ENCODE measurements around the gene CYP21A2. TPM values are rescaled to one million over a fixed set of nuclear protein-coding genes. Genes with fewer than 3 reads are reported as not detected.
"Not testable (repeated sequence)": the region's sequence is repeated elsewhere in the genome, so short reads cannot be mapped to it uniquely, and the experiment has no call there.

The CYP21A2 gene
- total RNA-seq, 2 experiments from 2014 or later = 0.43 to 0.72 TPM

- H3K4me3 Mint-ChIP-seq; ATAC-seq (ENCODE audit: low read depth); H3K36me3 Mint-ChIP-seq; H3K4me1 Mint-ChIP-seq; H3K27me3 Mint-ChIP-seq; H3K27ac Mint-ChIP-seq; POLR2A ChIA-PET; H3K9me3 Mint-ChIP-seq; DNase-seq: not testable (repeated sequence)
Measured at GRCh38 chr6:32009537-32009936, 28.7 kb upstream of the CYP21A2 start.

DNA sequence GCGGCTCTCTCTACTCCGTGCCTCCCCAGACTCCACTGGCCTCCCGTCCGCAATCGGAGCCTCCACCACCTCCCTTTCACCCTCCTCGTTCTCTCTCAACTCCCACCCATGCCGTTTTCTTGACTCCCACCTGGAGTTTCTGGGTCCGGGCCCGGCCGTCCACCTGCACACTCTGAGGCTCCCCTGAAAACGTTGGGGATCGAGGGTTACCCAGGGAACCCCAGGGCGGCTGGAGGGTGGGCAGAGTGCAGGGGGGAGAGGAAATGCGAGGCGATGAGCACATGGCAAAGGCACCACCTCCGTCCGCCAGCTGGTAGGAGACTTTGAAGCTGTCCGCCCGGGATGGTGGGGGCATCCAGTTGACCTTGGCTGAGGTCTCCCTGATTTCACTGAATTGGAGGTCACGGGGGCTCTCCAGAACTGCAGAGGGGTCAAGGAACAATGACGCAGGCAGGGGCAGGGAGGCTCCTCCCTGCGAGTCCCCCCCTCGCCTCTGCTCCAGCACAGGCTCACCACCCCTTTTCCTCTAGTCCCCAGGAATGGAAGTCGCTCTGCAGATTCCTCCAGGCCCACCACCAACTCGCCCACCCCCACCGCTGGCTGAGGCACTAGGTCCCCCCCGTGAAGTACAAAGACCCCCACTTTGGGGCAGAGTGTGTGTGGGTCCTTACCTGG, 27.2 kb upstream of the CYP21A2 start:
- H3K36me3 Mint-ChIP-seq; H3K27ac Mint-ChIP-seq; POLR2A ChIA-PET; H3K27me3 Mint-ChIP-seq; DNase-seq; H3K9me3 Mint-ChIP-seq; ATAC-seq (ENCODE audit: low read depth); H3K4me1 Mint-ChIP-seq; H3K4me3 Mint-ChIP-seq: not testable (repeated sequence)

GRCh38 chr6:32012941-32013617, 25.1 kb upstream of the CYP21A2 start:
- H3K4me3 Mint-ChIP-seq; ATAC-seq (ENCODE audit: low read depth); DNase-seq; H3K27me3 Mint-ChIP-seq; POLR2A ChIA-PET; H3K4me1 Mint-ChIP-seq; H3K36me3 Mint-ChIP-seq; H3K9me3 Mint-ChIP-seq; H3K27ac Mint-ChIP-seq: not testable (repeated sequence)

DNA sequence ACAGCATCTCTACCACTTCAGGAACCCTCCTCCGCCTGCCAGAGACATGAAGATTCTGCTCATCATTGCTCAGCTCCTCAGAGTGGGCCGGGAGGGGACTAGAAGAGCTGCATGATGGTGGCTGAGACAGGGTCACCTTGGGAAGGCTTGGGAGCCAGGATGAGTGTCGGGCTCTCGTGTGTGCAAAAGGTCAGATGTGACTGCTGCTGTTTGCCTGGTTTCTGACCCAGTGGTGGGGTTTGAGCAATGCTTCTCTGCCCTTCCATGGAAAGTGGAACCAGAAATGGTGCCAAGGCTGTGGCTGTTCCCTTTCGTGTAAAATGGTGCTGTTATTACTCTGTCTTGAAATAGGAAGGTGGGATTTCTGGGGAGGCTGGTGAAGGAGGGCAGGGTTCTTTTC, 24.5 kb upstream of the CYP21A2 start:
- H3K4me1 Mint-ChIP-seq; POLR2A ChIA-PET; ATAC-seq (ENCODE audit: low read depth); H3K27me3 Mint-ChIP-seq; H3K27ac Mint-ChIP-seq; DNase-seq; H3K9me3 Mint-ChIP-seq; H3K4me3 Mint-ChIP-seq; H3K36me3 Mint-ChIP-seq: not testable (repeated sequence)

GRCh38 chr6:32014547-32014946, 23.7 kb upstream of the CYP21A2 start, which contains the start of gene C4B:
Gene C4B, plus strand, starts transcription at chr6:32014795. Its CDS starts 51 bp downstream, at chr6:32014846.
- H3K9me3 Mint-ChIP-seq; ATAC-seq (ENCODE audit: low read depth); H3K27me3 Mint-ChIP-seq; DNase-seq; H3K4me3 Mint-ChIP-seq; H3K27ac Mint-ChIP-seq; H3K4me1 Mint-ChIP-seq; H3K36me3 Mint-ChIP-seq; POLR2A ChIA-PET: not testable (repeated sequence)

DNA sequence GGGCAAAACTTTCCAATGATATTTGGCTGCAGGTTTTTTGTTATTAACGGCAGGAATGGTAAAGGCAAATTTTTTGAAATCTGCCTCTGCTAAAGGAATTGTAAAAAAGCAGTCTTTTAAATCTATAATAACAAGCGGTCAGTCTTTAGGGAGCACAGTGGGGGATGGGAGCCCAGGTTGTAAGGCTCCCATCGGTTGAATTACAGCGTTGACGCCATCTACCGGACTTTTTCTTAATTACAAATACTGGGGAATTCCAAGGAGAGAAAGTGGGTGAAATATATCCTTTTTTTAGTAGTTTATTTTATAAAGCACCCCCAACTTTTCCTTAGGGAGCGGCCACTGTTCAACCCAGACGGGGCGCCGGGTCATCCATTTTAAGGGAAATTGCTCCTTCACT, 16.1 kb upstream of the CYP21A2 start:
- H3K27me3 Mint-ChIP-seq; H3K4me1 Mint-ChIP-seq; DNase-seq; H3K4me3 Mint-ChIP-seq; H3K27ac Mint-ChIP-seq; ATAC-seq (ENCODE audit: low read depth); H3K36me3 Mint-ChIP-seq; H3K9me3 Mint-ChIP-seq; POLR2A ChIA-PET: not testable (repeated sequence)

GRCh38 chr6:32028631-32029030, 9.6 kb upstream of the CYP21A2 start:
- H3K36me3 Mint-ChIP-seq; DNase-seq; ATAC-seq (ENCODE audit: low read depth); POLR2A ChIA-PET; H3K4me1 Mint-ChIP-seq; H3K9me3 Mint-ChIP-seq; H3K4me3 Mint-ChIP-seq; H3K27me3 Mint-ChIP-seq; H3K27ac Mint-ChIP-seq: not testable (repeated sequence)

GRCh38 chr6:32029553-32029952, 8.7 kb upstream of the CYP21A2 start:
- POLR2A ChIA-PET; ATAC-seq (ENCODE audit: low read depth); DNase-seq; H3K36me3 Mint-ChIP-seq; H3K4me3 Mint-ChIP-seq; H3K4me1 Mint-ChIP-seq; H3K27ac Mint-ChIP-seq; H3K27me3 Mint-ChIP-seq; H3K9me3 Mint-ChIP-seq: not testable (repeated sequence)

- H3K36me3 Mint-ChIP-seq; POLR2A ChIA-PET; H3K4me3 Mint-ChIP-seq; H3K27me3 Mint-ChIP-seq; ATAC-seq (ENCODE audit: low read depth); H3K27ac Mint-ChIP-seq; H3K4me1 Mint-ChIP-seq; DNase-seq; H3K9me3 Mint-ChIP-seq: not testable (repeated sequence)
Measured at GRCh38 chr6:32035283-32036013, 2.8 kb upstream of the CYP21A2 start.

DNA sequence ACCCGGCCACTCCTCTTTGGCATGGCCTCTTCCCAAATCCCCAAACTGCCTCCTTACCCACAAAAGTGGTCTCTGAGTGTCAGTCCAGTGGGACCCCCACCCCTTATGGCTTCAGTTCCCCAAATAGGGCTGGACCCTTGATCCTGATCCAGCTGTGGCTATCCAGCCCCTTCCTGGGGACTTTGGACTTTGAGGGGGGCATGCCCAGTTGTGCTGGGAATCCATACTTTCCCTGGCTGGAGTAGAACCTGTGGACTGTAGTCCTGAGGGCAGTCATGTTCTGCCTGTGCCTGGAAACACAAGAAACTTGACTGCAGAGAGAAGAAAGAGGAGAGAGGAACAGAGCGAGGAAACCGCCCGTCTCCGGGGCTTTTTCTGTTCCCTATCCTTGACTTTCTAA, 1.1 kb upstream of the CYP21A2 start:
- ATAC-seq (ENCODE audit: low read depth); H3K27ac Mint-ChIP-seq; POLR2A ChIA-PET; H3K4me1 Mint-ChIP-seq; H3K4me3 Mint-ChIP-seq; H3K9me3 Mint-ChIP-seq; H3K27me3 Mint-ChIP-seq; DNase-seq; H3K36me3 Mint-ChIP-seq: not testable (repeated sequence)

DNA sequence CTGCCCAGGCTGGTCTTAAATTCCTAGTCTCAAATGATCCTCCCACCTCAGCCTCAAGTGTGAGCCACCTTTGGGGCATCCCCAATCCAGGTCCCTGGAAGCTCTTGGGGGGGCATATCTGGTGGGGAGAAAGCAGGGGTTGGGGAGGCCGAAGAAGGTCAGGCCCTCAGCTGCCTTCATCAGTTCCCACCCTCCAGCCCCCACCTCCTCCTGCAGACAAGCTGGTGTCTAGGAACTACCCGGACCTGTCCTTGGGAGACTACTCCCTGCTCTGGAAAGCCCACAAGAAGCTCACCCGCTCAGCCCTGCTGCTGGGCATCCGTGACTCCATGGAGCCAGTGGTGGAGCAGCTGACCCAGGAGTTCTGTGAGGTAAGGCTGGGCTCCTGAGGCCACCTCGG, 663 bp downstream of the CYP21A2 start:
- H3K4me3 Mint-ChIP-seq; POLR2A ChIA-PET; H3K36me3 Mint-ChIP-seq; H3K27me3 Mint-ChIP-seq; ATAC-seq (ENCODE audit: low read depth); H3K27ac Mint-ChIP-seq; H3K4me1 Mint-ChIP-seq; DNase-seq; H3K9me3 Mint-ChIP-seq: not testable (repeated sequence)

DNA sequence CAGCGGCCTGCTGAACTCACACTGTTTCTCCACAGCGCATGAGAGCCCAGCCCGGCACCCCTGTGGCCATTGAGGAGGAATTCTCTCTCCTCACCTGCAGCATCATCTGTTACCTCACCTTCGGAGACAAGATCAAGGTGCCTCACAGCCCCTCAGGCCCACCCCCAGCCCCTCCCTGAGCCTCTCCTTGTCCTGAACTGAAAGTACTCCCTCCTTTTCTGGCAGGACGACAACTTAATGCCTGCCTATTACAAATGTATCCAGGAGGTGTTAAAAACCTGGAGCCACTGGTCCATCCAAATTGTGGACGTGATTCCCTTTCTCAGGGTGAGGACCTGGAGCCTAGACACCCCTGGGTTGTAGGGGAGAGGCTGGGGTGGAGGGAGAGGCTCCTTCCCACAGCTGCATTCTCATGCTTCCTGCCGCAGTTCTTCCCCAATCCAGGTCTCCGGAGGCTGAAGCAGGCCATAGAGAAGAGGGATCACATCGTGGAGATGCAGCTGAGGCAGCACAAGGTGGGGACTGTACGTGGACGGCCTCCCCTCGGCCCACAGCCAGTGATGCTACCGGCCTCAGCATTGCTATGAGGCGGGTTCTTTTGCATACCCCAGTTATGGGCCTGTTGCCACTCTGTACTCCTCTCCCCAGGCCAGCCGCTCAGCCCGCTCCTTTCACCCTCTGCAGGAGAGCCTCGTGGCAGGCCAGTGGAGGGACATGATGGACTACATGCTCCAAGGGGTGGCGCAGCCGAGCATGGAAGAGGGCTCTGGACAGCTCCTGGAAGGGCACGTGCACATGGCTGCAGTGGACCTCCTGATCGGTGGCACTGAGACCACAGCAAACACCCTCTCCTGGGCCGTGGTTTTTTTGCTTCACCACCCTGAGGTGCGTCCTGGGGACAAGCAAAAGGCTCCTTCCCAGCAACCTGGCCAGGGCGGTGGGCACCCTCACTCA, 1.4 kb downstream of the CYP21A2 start:
- H3K4me3 Mint-ChIP-seq; POLR2A ChIA-PET; H3K4me1 Mint-ChIP-seq; DNase-seq; ATAC-seq (ENCODE audit: low read depth); H3K27ac Mint-ChIP-seq; H3K9me3 Mint-ChIP-seq; H3K27me3 Mint-ChIP-seq; H3K36me3 Mint-ChIP-seq: not testable (repeated sequence)
